Epithelial cell of prostate (primary cell): ENCODE results near the gene F5.

Source experiments
- DNase-seq: peaks from one replicate; pipeline ENCODE4 v3.0.0-alpha.2; 2011; ENCODE audit warnings: low read depth, low spot score
- H3K27ac ChIP-seq: fragments of 450-650 bp; 2 replicates; pipeline ENCODE4 v1.5.1; 2017; ENCODE audit warnings: mild to moderate bottlenecking

The F5 gene

GRCh38 chr1:169485431-169486280 is 100.6 kb downstream of the F5 start, which contains the start of gene SLC19A2:
Gene SLC19A2, minus strand, starts transcription at chr1:169485944. Its CDS starts 178 bp downstream, at chr1:169485766.
- peak within 1 kb of the TSS; percentile 95 for H3K27ac ChIP-seq
- peak; percentile 91 for DNase-seq

GRCh38 chr1:169484683-169485430 is 101.4 kb downstream of the F5 start:
- peak overlapping the region; percentile 95 for H3K27ac ChIP-seq
- no peak for DNase-seq

GRCh38 chr1:169484101-169484500 is 102.2 kb downstream of the F5 start:
- DNase-seq, result no peak
- H3K27ac ChIP-seq, result peak overlapping the region; percentile 95

GRCh38 chr1:169483500-169483966 is 102.7 kb downstream of the F5 start:
- no peak for DNase-seq
- peak overlapping the region; percentile 95 for H3K27ac ChIP-seq

- DNase-seq, result no peak
- H3K27ac ChIP-seq, result no peak overlapping the region
These were observed 106.8 kb downstream of the F5 start for GRCh38 chr1:169479363-169480066.

- H3K27ac ChIP-seq, result no peak overlapping the region
- DNase-seq, result no peak
These were observed 108.1 kb downstream of the F5 start for GRCh38 chr1:169478094-169478672.

- no peak overlapping the region for H3K27ac ChIP-seq
- no peak for DNase-seq
These were observed 110.4 kb downstream of the F5 start for GRCh38 chr1:169475806-169476387.

GRCh38 chr1:169474302-169474995 is 111.8 kb downstream of the F5 start:
- no peak overlapping the region for H3K27ac ChIP-seq
- no peak for DNase-seq

- DNase-seq, result no peak
- H3K27ac ChIP-seq, result no peak overlapping the region
These were observed 112.9 kb downstream of the F5 start for GRCh38 chr1:169473347-169473746.

- no peak for DNase-seq
- no peak overlapping the region for H3K27ac ChIP-seq
These were observed 113.5 kb downstream of the F5 start for GRCh38 chr1:169472738-169473137.

- no peak overlapping the region for H3K27ac ChIP-seq
These were observed 117.3 kb downstream of the F5 start for GRCh38 chr1:169468982-169469381.

GRCh38 chr1:169466259-169467230 is 119.7 kb downstream of the F5 start:
- no peak for DNase-seq
- no peak overlapping the region for H3K27ac ChIP-seq

More at GRCh38 chr1:169468982-169469381, 117.3 kb downstream of the F5 start:
- no peak for DNase-seq

GRCh38 chr1:169465281-169465680 is 121.0 kb downstream of the F5 start:
- no peak overlapping the region for H3K27ac ChIP-seq
- DNase-seq, result no peak
